Upper lobe of left lung (tissue), 4 donors: Measurements from ENCODE around the gene MYL6B.

Experiments
- POLR2A ChIP-seq, 4 donors: fragments of 450-650 bp; IDR thresholded peaks; one replicate each; pipeline ENCODE4 v1.5.1; 2016 to 2017; ENCODE audit warnings: antibody characterized with exemption in 4 of 4, mild to moderate bottlenecking in 2 of 4
- TF ChIP-seq, protein P1 (sequence below), 6 experiments: fragments of 450-650 bp in 4 of 6; fragments of 200-600 bp in 2 of 6; sonication (generic) in 2 of 6; IDR thresholded peaks; one replicate each; pipeline ENCODE4 v1.5.1; 2016 to 2019; ENCODE audit warnings: antibody characterized with exemption in 6 of 6

- TF ChIP-seq, protein P1, sequence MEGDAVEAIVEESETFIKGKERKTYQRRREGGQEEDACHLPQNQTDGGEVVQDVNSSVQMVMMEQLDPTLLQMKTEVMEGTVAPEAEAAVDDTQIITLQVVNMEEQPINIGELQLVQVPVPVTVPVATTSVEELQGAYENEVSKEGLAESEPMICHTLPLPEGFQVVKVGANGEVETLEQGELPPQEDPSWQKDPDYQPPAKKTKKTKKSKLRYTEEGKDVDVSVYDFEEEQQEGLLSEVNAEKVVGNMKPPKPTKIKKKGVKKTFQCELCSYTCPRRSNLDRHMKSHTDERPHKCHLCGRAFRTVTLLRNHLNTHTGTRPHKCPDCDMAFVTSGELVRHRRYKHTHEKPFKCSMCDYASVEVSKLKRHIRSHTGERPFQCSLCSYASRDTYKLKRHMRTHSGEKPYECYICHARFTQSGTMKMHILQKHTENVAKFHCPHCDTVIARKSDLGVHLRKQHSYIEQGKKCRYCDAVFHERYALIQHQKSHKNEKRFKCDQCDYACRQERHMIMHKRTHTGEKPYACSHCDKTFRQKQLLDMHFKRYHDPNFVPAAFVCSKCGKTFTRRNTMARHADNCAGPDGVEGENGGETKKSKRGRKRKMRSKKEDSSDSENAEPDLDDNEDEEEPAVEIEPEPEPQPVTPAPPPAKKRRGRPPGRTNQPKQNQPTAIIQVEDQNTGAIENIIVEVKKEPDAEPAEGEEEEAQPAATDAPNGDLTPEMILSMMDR (IDR thresholded peaks at IDR 0.05): no peak
- TF ChIP-seq POLR2A (IDR thresholded peaks at IDR 0.05): no peak
Observed at GRCh38 chr12:56121204-56121870, 31.1 kb upstream of the MYL6B start.
